Endodermal cell (in vitro differentiated cells): ENCODE results near the gene WNK1. TPM values are rescaled to one million over a fixed set of nuclear protein-coding genes. Genes with fewer than 3 reads are reported as not detected.
A peak's percentile ranks its signal among the peaks of the same experiment; 100 is the strongest.

ENCODE experiments used
- DNase-seq: peaks from one replicate; pipeline ENCODE4 v3.0.0-alpha.2; 2017
- H3K27ac ChIP-seq: 2 replicates; pipeline ENCODE4 v1.5.1; 2013; ENCODE audit warnings: mild to moderate bottlenecking, low read depth, low read length, moderate library complexity
- H3K27me3 ChIP-seq: 2 replicates; pipeline ENCODE4 v1.6.1; 2013; ENCODE audit warnings: mild to moderate bottlenecking, low read length, moderate library complexity; ENCODE audit not compliant: insufficient read depth, control insufficient read depth, poor library complexity, severe bottlenecking
- H3K36me3 ChIP-seq: 2 replicates; pipeline ENCODE4 v1.7.0; 2013; ENCODE audit warnings: mild to moderate bottlenecking, low read length, moderate library complexity; ENCODE audit not compliant: control insufficient read depth, insufficient read depth
- H3K4me1 ChIP-seq: one replicate; pipeline ENCODE4 v1.7.0; 2013; ENCODE audit warnings: low read length; ENCODE audit not compliant: control insufficient read depth, insufficient read depth
- H3K4me3 ChIP-seq: 2 replicates; pipeline ENCODE4 v1.5.1; 2013; ENCODE audit warnings: mild to moderate bottlenecking, low read length, moderate library complexity
- H3K9ac ChIP-seq: 2 replicates; pipeline ENCODE4 v1.6.1; 2013; ENCODE audit warnings: mild to moderate bottlenecking, low read length, moderate library complexity; ENCODE audit not compliant: poor library complexity, severe bottlenecking; ENCODE audit errors: extremely low read depth
- H3K9me3 ChIP-seq: 2 replicates; pipeline ENCODE4 v1.6.1; 2013; ENCODE audit warnings: mild to moderate bottlenecking, low read length, moderate library complexity; ENCODE audit not compliant: control insufficient read depth
- H3K27ac Mint-ChIP-seq: 2 replicates; pipeline ENCODE4 v1.8.0; 2020; ENCODE audit warnings: mixed read lengths
- H3K27me3 Mint-ChIP-seq: 2 replicates; pipeline ENCODE4 v1.8.0; 2021; ENCODE audit warnings: mild to moderate bottlenecking, mixed read lengths; ENCODE audit not compliant: insufficient read depth
- H3K36me3 Mint-ChIP-seq: 2 replicates; pipeline ENCODE4 v1.8.0; 2020; ENCODE audit warnings: low read depth, mixed read lengths
- H3K4me1 Mint-ChIP-seq: 2 replicates; pipeline ENCODE4 v1.8.0; 2020; ENCODE audit warnings: mixed read lengths
- H3K4me3 Mint-ChIP-seq: 2 replicates; pipeline ENCODE4 v1.8.0; 2020; ENCODE audit warnings: mild to moderate bottlenecking, moderate library complexity, mixed read lengths
- H3K9me3 Mint-ChIP-seq: 2 replicates; pipeline ENCODE4 v1.8.0; 2020; ENCODE audit warnings: mild to moderate bottlenecking, mixed read lengths
- CTCF ChIP-seq: fragments of 200-600 bp; sonication (generic); conservative IDR thresholded peaks from 2 replicates; pipeline ENCODE4 v1.5.0; 2021; ENCODE audit warnings: antibody characterized with exemption, mild to moderate bottlenecking
- WGBS, 2 experiments: methylation state at CpG; one replicate each; pipeline versions ENCODE4 v1.1.5 to v1.1.7; 2013; ENCODE audit warnings: missing lambda C conversion rate in 2 of 2, mixed read lengths in 1 of 2; ENCODE audit not compliant: insufficient coverage in 1 of 2, insufficient read length in 1 of 2; 5-methylcytosine and 5-hydroxymethylcytosine counted together
- total RNA-seq, 2 donors: library from RNA; stranded (reverse); fragmentation: NEBNext Ultra II Directional in 1 of 2; extraction: Animal tissue kit (Norgen Biotek cat#: 25700) in 1 of 2; gene quantifications; 2 replicates in 1 of 2; 3 replicates in 1 of 2; pipeline ENCODE4 v1.2.1, GENCODE V29; 2021

Gene WNK1
- total RNA-seq, 2 donors from 2014 or later, result 199 to 412 TPM

GRCh38 chr12:793711-794110 lies 41.3 kb downstream of the WNK1 start:
- H3K4me1 ChIP-seq, result no peaks in the 10 kb centered on the region
- no peak overlapping the region for H3K4me3 ChIP-seq
- H3K9ac ChIP-seq, result no peak overlapping the region
- Mint-ChIP-seq H3K4me3 (no peak overlapping the region), H3K27me3 (no peaks in the 10 kb centered on the region), H3K4me1 (peaks cover 24% of the 10 kb centered on the region), H3K36me3 (peaks cover 4% of the 10 kb centered on the region), H3K9me3 (no peaks in the 10 kb centered on the region), H3K27ac (no peak overlapping the region)
- TF ChIP-seq CTCF, result no peak
- DNase-seq, result no peak
- no peaks in the 10 kb centered on the region for H3K9me3 ChIP-seq
- H3K27me3 ChIP-seq, result no peaks in the 10 kb centered on the region
- H3K36me3 ChIP-seq, result peaks cover 12% of the 10 kb centered on the region
- no peak overlapping the region for H3K27ac ChIP-seq

- H3K9me3 Mint-ChIP-seq, result no peaks in the 10 kb centered on the region
- H3K9me3 ChIP-seq, result no peaks in the 10 kb centered on the region
- H3K36me3 ChIP-seq, result peaks cover 9% of the 10 kb centered on the region
These were observed 42.9 kb downstream of the WNK1 start for GRCh38 chr12:795305-795704.

GRCh38 chr12:800401-800800 lies 48.0 kb downstream of the WNK1 start:
- H3K4me1 Mint-ChIP-seq, result peaks cover 14% of the 10 kb centered on the region
- no peak overlapping the region for H3K4me3 ChIP-seq
- H3K27ac ChIP-seq, result no peak overlapping the region
- H3K27me3 Mint-ChIP-seq, result no peaks in the 10 kb centered on the region
- H3K9me3 ChIP-seq, result no peaks in the 10 kb centered on the region
- H3K4me1 ChIP-seq, result no peaks in the 10 kb centered on the region
- TF ChIP-seq CTCF, result no peak
- no peak overlapping the region for H3K4me3 Mint-ChIP-seq
- no peaks in the 10 kb centered on the region for H3K36me3 ChIP-seq
- no peak overlapping the region for H3K27ac Mint-ChIP-seq
- H3K9me3 Mint-ChIP-seq, result no peaks in the 10 kb centered on the region
- DNase-seq, result no peak
- no peak overlapping the region for H3K9ac ChIP-seq
- H3K36me3 Mint-ChIP-seq, result peaks cover 5% of the 10 kb centered on the region
- no peaks in the 10 kb centered on the region for H3K27me3 ChIP-seq

More at GRCh38 chr12:795305-795704, 42.9 kb downstream of the WNK1 start:
- no peak for DNase-seq
- Histone ChIP-seq H3K27ac (no peak overlapping the region), H3K4me1 (no peaks in the 10 kb centered on the region), H3K4me3 (no peak overlapping the region), H3K9ac (no peak overlapping the region), H3K27me3 (no peaks in the 10 kb centered on the region)
- H3K36me3 Mint-ChIP-seq, result peaks cover 5% of the 10 kb centered on the region
- H3K4me1 Mint-ChIP-seq, result peaks cover 15% of the 10 kb centered on the region
- no peak overlapping the region for H3K4me3 Mint-ChIP-seq
- no peaks in the 10 kb centered on the region for H3K27me3 Mint-ChIP-seq
- WGBS, 2 experiments, result 93 to 94% methylated on average over 2 to 3 of the region's 4 CpGs
- H3K27ac Mint-ChIP-seq, result peak overlapping the region; percentile 65
- no peak for TF ChIP-seq CTCF
